Activated naive CD4-positive, alpha-beta T cell treated with anti-CD3 and anti-CD28 coated beads for 36 hours (primary cell): ENCODE data around the gene EPHA2. TPM values are rescaled to one million over a fixed set of nuclear protein-coding genes. Genes with fewer than 3 reads are reported as not detected.

Source experiments
- CTCF ChIA-PET: fragments of 350-600 bp; sonication (Branson Sonifier 250); formaldehyde crosslinking; loops from one replicate; lab custom pipeline; 2021; ENCODE audit warnings: antibody characterized with exemption; lab: Charles Lee
- DNase-seq: peaks from one replicate; pipeline ENCODE4 v3.0.0-alpha.2; 2020
- H3K27ac Mint-ChIP-seq: one replicate; pipeline ENCODE4 v1.8.0; 2021; ENCODE audit warnings: mild to moderate bottlenecking, mixed read lengths
- H3K27me3 Mint-ChIP-seq: one replicate; pipeline ENCODE4 v1.8.0; 2021; ENCODE audit warnings: low read depth, mixed read lengths
- H3K36me3 Mint-ChIP-seq: one replicate; pipeline ENCODE4 v1.8.0; 2021; ENCODE audit warnings: low read depth, mixed read lengths
- H3K4me1 Mint-ChIP-seq: one replicate; pipeline ENCODE4 v1.8.0; 2021; ENCODE audit warnings: low read depth, mixed read lengths
- H3K4me3 Mint-ChIP-seq: one replicate; pipeline ENCODE4 v1.8.0; 2021; ENCODE audit warnings: mild to moderate bottlenecking, moderate library complexity, mixed read lengths
- H3K9me3 Mint-ChIP-seq: one replicate; pipeline ENCODE4 v1.8.0; 2021; ENCODE audit warnings: mixed read lengths
- intact Hi-C: fragments of 100-400 bp; cut with micrococcal nuclease; formaldehyde crosslinking; loops from one replicate; pipeline ENCODE4 v1.15.1; 2023
- total RNA-seq, 2 experiments: library from RNA; stranded (reverse); gene quantifications; one replicate each; pipeline ENCODE4 v1.2.3, GENCODE V29; 2021

Gene EPHA2
- total RNA-seq, 2 experiments from 2014 or later, result 0.29 to 0.54 TPM

DNA sequence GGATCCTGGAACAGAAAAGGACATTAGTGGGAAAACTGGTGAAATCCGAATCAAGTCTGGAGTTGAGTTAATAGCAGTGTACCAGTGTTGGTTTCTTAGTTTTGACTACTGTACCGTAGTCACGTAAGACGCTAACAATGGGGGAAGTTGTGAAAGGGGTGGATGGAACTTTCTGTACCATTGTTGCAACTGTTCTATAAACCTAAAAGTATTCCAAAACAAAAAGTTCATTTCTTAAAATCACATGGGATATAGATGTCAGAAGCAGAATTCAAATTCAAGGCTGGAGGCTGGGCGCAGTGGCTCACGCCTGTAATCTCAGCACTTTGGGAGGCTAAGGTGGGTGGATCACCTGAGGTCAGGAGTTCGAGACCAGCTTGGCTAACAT lies 39.6 kb upstream of the EPHA2 start:
- intact Hi-C loops, result no loop called here
- no peak for DNase-seq
- H3K4me1 Mint-ChIP-seq, result peaks cover 6% of the 10 kb centered on the region
- peaks cover 1% of the 10 kb centered on the region for H3K36me3 Mint-ChIP-seq
- H3K9me3 Mint-ChIP-seq, result no peaks in the 10 kb centered on the region
- CTCF ChIA-PET, result no interaction called here
- no peak overlapping the region for H3K27ac Mint-ChIP-seq
- H3K27me3 Mint-ChIP-seq, result no peaks in the 10 kb centered on the region
- no peak overlapping the region for H3K4me3 Mint-ChIP-seq

DNA sequence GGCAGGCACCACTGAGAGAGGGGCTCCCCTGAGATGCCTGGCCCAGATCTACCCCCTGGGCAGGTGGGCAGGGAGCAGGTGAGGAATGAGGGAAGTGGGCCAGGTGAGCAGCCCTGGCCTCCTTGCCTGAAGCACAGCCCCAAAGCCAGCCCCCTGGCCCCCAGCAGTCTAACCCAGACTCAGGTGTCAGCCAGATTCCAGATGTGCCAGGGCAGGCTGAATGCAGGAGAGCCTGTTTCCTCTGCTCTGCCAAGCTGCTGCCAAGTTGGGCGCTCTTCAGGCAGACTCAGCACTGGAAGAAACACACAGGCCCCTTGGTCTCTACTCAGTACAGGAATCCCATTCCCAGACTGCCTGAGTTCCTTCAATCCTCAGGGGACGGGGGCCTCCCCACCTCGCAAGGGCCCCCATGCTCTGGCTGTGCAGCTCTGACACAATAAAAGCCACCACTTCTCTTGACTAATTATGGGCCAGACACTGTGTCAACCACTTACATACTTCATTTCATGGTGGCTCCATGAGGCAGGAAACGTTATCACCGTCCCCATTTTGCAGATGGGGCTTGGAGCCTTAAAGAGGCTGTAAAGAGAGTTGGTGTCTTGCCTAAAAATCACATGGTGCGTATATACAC lies 36.2 kb upstream of the EPHA2 start:
- Mint-ChIP-seq H3K9me3 (no peaks in the 10 kb centered on the region), H3K27ac (no peak overlapping the region), H3K4me1 (no peaks in the 10 kb centered on the region), H3K4me3 (no peak overlapping the region), H3K27me3 (no peaks in the 10 kb centered on the region), H3K36me3 (peaks cover 1% of the 10 kb centered on the region)
- CTCF ChIA-PET, result interaction anchor here (10.6 kb wide), 1 partner anchor 111 kb away, joined by 243 read pairs; no protein-coding TSS in a partner anchor
- no peak for DNase-seq
- intact Hi-C loops, result no loop called here

DNA sequence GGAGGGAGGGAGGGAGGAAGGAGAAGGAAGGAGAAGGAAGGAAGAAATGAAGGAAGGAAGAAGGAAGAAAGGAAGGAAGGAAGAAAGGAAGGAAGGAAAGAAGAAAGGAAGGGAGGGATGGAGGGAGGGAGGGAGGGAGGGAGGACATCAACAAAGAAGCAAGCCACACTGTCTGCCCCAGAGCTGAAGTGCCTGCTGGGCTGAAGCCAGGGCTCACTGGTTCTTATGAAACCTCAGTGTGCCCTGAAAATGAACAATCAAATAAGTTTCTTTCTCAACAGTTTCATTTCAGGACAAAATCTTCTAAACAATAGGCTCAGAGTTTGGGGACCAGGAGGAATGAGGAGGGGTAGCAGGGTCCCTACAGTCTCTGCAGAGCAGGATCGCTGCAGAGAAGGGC lies 35.4 kb upstream of the EPHA2 start:
- CTCF ChIA-PET, result interaction anchor here (1.7 to 10.6 kb wide), 2 partner anchors 110 to 183 kb away, joined by 4 to 243 read pairs; no protein-coding TSS in a partner anchor
- Mint-ChIP-seq H3K36me3 (no peaks in the 10 kb centered on the region), H3K4me3 (no peak overlapping the region), H3K9me3 (no peaks in the 10 kb centered on the region), H3K27ac (no peak overlapping the region), H3K27me3 (no peaks in the 10 kb centered on the region), H3K4me1 (no peaks in the 10 kb centered on the region)
- no peak for DNase-seq
- intact Hi-C loops, result no loop called here

DNA sequence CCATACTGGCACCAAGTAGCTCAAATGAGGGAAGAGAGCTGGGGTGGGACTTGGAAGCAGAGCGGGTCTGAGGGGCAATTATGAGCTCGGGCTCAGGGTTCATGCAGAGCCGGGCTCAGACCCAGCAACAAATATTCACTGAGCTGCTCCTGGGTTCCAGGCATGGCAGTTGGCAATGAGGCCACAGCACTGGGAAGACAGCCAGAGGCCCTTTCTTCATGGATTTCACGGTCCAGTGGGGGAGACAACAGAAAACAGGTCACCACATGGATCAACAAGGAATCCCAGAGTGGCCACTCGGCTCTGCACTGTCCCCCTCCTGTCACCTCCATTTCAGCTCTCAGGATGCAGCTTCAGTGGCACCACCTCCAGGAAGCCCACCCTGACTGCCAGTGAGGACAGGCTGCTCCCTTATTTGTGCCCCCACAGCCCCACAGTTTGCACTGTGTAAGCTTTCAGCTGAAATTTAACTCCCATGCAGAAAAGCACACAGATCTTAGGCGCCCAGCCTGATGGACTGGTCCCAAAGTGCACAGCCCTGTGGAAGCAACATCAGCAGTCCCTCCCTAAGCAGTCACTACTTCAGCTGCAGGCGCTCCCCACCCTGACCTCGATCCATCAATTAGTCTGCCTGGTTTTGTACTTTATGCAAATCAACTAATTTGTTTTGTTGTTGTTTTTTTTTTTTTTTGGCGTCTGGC lies 34.2 kb upstream of the EPHA2 start:
- intact Hi-C loops, result loop anchor here (10.0 kb wide), 1 partner anchor 395 kb away; no protein-coding TSS in a partner anchor
- no peaks in the 10 kb centered on the region for H3K4me1 Mint-ChIP-seq
- H3K36me3 Mint-ChIP-seq, result no peaks in the 10 kb centered on the region
- H3K9me3 Mint-ChIP-seq, result no peaks in the 10 kb centered on the region
- no peak overlapping the region for H3K4me3 Mint-ChIP-seq
- CTCF ChIA-PET, result interaction anchor here (0.6 to 10.6 kb wide), 5 partner anchors 42 to 182 kb away, joined by 3 to 243 read pairs (median 4); partner anchors contain the start of gene FAM131C
- H3K27me3 Mint-ChIP-seq, result no peaks in the 10 kb centered on the region
- no peak for DNase-seq
- no peak overlapping the region for H3K27ac Mint-ChIP-seq

DNA sequence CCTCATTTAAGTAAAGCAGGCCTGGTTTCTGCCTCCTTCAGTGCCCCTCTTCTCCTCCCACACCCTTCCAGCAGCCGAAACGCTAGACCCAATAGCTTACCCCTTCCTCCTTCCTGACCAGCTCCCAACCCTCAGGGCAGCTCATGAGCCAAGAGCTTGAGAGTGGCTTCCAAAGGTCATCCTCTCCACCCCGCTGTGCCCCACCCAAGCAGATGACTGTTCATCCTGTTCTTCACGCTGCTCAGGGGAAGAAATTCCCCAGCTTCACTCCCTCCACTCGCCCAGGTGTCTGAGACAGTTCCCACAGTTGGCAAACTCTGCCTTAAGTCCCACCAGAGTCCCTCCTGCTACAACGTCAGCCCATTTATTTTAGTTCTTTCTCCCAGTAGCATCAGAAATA lies 33.1 kb upstream of the EPHA2 start:
- H3K27ac Mint-ChIP-seq, result no peak overlapping the region
- CTCF ChIA-PET, result interaction anchor here (0.6 to 10.6 kb wide), 6 partner anchors 35 to 181 kb away, joined by 3 to 243 read pairs (median 3); partner anchors contain the start of gene FAM131C
- H3K27me3 Mint-ChIP-seq, result no peaks in the 10 kb centered on the region
- H3K36me3 Mint-ChIP-seq, result no peaks in the 10 kb centered on the region
- H3K9me3 Mint-ChIP-seq, result no peaks in the 10 kb centered on the region
- H3K4me1 Mint-ChIP-seq, result no peaks in the 10 kb centered on the region
- DNase-seq, result no peak
- H3K4me3 Mint-ChIP-seq, result no peak overlapping the region
- intact Hi-C loops, result loop anchor here (10.0 kb wide), 1 partner anchor 394 kb away; no protein-coding TSS in a partner anchor

DNA sequence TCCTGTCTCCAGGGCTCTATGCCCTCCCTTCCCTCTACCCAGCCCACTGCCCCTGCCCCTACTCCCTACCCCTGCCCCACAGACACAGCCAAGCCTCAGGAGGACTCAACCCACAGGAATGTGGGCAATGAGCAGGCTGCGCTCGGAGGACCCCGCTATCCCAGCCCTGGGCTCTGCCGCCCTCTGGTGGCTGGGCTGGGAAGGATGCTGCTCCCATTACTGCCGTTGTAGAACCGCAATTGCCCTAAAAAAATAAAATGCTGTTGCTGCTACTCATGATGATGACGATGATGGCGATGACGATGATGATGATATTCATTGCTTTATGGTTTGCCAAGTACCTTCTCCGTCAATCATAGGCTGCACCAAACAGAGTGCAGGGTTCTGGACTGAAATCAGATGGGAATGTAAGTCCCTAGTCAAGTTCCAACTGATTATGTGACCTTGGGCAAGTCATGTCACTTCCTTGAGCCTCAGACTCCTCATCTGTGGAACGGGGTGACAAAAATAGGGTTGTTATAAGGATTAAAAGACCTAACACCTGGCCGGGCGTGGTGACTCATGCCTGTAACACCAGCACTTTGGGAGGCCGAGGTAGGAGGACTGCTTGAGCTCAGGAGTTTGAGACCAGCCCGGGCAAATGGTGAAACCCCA lies 32.0 kb upstream of the EPHA2 start:
- Mint-ChIP-seq H3K9me3 (no peaks in the 10 kb centered on the region), H3K4me3 (no peak overlapping the region), H3K27me3 (no peaks in the 10 kb centered on the region), H3K27ac (no peak overlapping the region), H3K36me3 (no peaks in the 10 kb centered on the region), H3K4me1 (no peaks in the 10 kb centered on the region)
- DNase-seq, result peak; percentile 81
- CTCF ChIA-PET, result interaction anchor here (0.5 to 10.6 kb wide), 9 partner anchors 12 to 396 kb away, joined by 3 to 243 read pairs (median 4); partner anchors contain the start of gene FAM131C
- intact Hi-C loops, result loop anchor here (1.0 to 10.0 kb wide), 4 partner anchors 56 to 393 kb away; no protein-coding TSS in a partner anchor

DNA sequence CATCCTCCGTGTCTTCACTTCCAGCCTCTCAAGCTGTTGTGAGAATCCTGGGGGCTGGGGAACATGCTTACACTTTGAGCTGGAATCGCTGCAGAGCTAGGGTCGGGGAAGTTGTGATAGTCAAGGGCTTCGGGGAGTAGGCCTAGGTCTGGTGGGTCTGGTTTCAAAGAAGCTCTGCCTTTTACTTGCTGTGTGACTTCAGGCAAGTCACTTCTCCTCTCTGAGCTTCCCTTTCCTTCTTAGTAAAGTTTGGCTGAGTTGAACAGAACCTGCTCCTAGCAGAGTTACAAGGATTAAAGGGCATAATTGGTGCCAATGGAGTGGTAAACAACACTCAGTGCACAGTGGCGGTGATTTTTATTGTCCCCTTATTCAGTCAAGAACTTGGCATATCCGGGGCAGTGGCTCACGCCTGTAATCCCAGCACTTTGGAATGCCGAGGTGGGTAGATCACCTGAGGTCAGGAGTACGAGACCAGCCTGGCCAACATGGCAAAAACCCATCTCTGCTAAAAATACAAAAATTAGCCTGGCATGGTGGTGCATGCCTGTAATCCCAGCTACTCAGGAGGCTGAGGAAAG lies 30.9 kb upstream of the EPHA2 start:
- no peaks in the 10 kb centered on the region for H3K4me1 Mint-ChIP-seq
- no peak overlapping the region for H3K27ac Mint-ChIP-seq
- H3K4me3 Mint-ChIP-seq, result no peak overlapping the region
- no peaks in the 10 kb centered on the region for H3K9me3 Mint-ChIP-seq
- H3K27me3 Mint-ChIP-seq, result no peaks in the 10 kb centered on the region
- no peaks in the 10 kb centered on the region for H3K36me3 Mint-ChIP-seq
- CTCF ChIA-PET, result interaction anchor here (0.6 to 10.6 kb wide), 11 partner anchors 13 to 395 kb away, joined by 3 to 243 read pairs (median 4); partner anchors contain the start of gene FAM131C
- intact Hi-C loops, result loop anchor here (1.0 to 10.0 kb wide), 4 partner anchors 58 to 392 kb away; no protein-coding TSS in a partner anchor
- no peak for DNase-seq

DNA sequence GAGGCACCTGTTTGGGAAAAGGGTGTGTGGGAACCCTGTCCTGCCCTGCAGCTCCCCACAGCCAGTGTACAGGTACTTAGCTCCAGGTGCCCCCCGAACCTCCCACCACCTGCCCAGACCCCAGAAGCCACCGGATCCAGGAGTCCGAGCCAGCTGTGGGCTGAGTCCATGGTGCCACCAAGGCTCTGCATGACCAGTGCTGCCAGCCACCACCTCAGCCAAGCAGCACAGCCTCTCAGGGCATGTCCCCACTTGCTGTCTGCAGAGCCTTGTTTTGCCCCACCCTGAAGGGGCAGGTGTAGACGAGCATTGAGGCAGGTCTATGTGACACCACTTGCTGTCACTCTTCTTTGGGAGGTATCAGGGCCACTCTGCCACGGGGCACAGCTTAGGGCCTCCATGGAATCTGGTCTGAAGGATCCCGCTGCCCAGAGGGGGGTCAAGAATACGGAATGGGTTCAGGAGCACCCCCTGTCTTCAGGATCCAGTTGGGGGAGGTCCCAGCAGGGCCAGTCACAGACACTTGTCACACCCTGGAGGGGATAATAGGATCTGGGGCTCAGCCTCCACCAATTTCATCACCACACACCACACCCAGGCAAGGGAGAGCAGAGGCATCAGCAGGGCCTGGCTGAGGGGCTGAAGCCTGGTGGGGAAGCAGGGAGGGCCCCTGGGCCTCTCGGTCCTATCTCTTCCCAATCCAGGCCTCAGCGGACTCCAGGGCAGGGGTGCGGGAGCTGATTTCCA lies 28.9 kb upstream of the EPHA2 start:
- intact Hi-C loops, result loop anchor here (10.0 kb wide), 1 partner anchor 390 kb away; no protein-coding TSS in a partner anchor
- no peaks in the 10 kb centered on the region for H3K4me1 Mint-ChIP-seq
- CTCF ChIA-PET, result interaction anchor here (1.0 to 10.6 kb wide), 2 partner anchors 41 to 103 kb away, joined by 4 to 243 read pairs; no protein-coding TSS in a partner anchor

DNA sequence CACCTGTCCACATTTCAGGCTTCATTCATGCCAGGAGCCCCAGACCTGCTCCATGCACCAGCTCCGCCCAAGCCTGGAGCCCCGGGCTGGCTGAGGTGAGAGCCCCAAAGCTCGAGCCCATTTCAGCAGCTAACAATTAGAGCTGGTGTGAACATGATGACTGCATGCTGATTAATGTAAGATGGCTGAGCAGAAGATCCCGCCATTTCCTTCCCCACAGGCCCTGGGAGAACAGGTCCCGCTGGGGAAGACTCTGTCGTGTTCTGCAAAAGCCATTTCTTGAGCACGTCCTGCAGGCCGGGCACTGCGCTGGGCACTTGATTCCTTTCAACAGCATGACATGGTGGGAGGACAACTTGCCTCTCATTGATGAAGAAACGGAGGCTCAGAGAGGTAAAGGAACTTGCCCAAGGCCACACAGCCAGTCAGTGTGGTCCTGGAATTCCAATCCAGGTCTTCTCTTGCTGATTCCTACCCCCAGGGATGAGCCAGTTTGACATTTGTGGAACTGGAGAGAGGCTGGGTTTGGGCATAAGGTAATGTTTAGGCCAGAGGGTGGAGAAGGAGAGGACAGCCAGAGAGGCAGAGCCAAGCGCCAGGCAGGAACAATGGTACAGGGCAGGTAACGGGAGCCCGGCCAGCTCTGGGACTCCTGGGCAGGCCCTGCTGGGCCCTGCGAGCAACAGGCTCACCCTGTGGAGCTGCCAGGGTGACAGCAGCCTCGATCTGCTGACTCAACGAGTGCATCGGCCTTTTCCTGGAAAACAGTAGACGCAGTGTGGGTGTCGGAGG lies 28.1 kb upstream of the EPHA2 start:
- no peaks in the 10 kb centered on the region for H3K27me3 Mint-ChIP-seq
- H3K4me1 Mint-ChIP-seq, result no peaks in the 10 kb centered on the region
- no peaks in the 10 kb centered on the region for H3K9me3 Mint-ChIP-seq
- intact Hi-C loops, result loop anchor here (10.0 kb wide), 1 partner anchor 389 kb away; no protein-coding TSS in a partner anchor
- no peak overlapping the region for H3K27ac Mint-ChIP-seq
- no peak for DNase-seq
- CTCF ChIA-PET, result interaction anchor here (10.6 kb wide), 1 partner anchor 103 kb away, joined by 243 read pairs; no protein-coding TSS in a partner anchor
- H3K4me3 Mint-ChIP-seq, result no peak overlapping the region
- H3K36me3 Mint-ChIP-seq, result no peaks in the 10 kb centered on the region

More for the DNA sequence above, 28.9 kb upstream of the EPHA2 start:
- Mint-ChIP-seq H3K27ac (no peak overlapping the region), H3K4me3 (no peak overlapping the region), H3K36me3 (no peaks in the 10 kb centered on the region), H3K9me3 (no peaks in the 10 kb centered on the region), H3K27me3 (no peaks in the 10 kb centered on the region)
- no peak for DNase-seq

DNA sequence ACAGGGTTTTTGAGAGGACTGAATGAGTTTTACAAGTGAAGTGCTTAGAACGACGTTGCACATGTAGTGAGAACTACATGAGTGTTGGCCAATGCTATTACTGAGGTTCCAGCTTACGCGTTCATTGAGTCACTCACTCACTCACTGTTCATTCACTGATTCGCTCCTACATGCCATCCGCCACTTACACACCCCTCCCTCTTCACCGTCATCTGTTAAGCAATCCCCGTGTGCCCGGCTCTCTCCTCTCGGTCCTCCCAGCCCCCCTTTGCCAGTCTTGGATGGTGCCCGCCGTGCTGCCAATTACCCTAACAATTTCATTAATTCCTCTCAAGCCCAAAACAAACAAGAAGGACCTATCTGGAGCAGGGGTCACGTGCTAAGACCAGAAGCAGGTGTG lies 27.3 kb upstream of the EPHA2 start:
- Mint-ChIP-seq H3K27ac (no peak overlapping the region), H3K36me3 (no peaks in the 10 kb centered on the region), H3K9me3 (no peaks in the 10 kb centered on the region), H3K27me3 (no peaks in the 10 kb centered on the region), H3K4me3 (no peak overlapping the region), H3K4me1 (no peaks in the 10 kb centered on the region)
- no peak for DNase-seq
- intact Hi-C loops, result loop anchor here (10.0 kb wide), 1 partner anchor 388 kb away; no protein-coding TSS in a partner anchor
- CTCF ChIA-PET, result interaction anchor here (3.9 kb wide), 1 partner anchor 105 kb away, joined by 17 read pairs; no protein-coding TSS in a partner anchor
